ENCODE data around the gene FILIP1L. TPM values are rescaled to one million over a fixed set of nuclear protein-coding genes. Genes with fewer than 3 reads are reported as not detected.

FILIP1L gene
- total and polyA plus RNA-seq, 2 of the 8 experiments (the other 6 are each of a cell fraction or from before 2014, with no cell fraction given) = 0.06 to 0.09 TPM

- no peak for TF ChIP-seq USF2 (IDR thresholded peaks at IDR 0.05; ENCODE audit: low read length)
- TF ChIP-seq ZNF274 (IDR thresholded peaks at IDR 0.05; ENCODE audit: borderline replicate concordance, extremely low read depth, low read length) = no peak
- no peak for TF ChIP-seq EZH2 (IDR thresholded peaks at IDR 0.05; ENCODE audit: low read depth, low read length, severe bottlenecking)
Measured at GRCh38 chr3:99848433-99848832, 265.9 kb downstream of the FILIP1L start (continued).

All from H1 (cell line).